Epithelial cell of proximal tubule (primary cell): Measurements from ENCODE around the gene PITX1. TPM values are rescaled to one million over a fixed set of nuclear protein-coding genes. Genes with fewer than 3 reads are reported as not detected.

Experiments
- DNase-seq: peaks from one replicate; pipeline ENCODE4 v3.0.0-alpha.2; 2011; ENCODE audit warnings: low read depth
- H3K4me3 ChIP-seq: 2 replicates; pipeline ENCODE4 v1.5.1; 2011; ENCODE audit warnings: low read depth, mild to moderate bottlenecking, low read length
- CTCF ChIP-seq: conservative IDR thresholded peaks from 2 replicates; pipeline ENCODE4 v1.5.1; 2012; ENCODE audit warnings: low read depth, mild to moderate bottlenecking, low read length
- total RNA-seq: library from RNA; depleted of rRNA; stranded (reverse); fragments of >200 nt; gene quantifications from 2 replicates; pipeline ENCODE4 v1.2.3, GENCODE V29; 2015

The PITX1 gene
- total RNA-seq, 1 donor from 2014 or later = 1.6 TPM

- no peak for TF ChIP-seq CTCF
- H3K4me3 ChIP-seq = no peak overlapping the region
- DNase-seq = no peak
These were observed 22.4 kb upstream of the PITX1 start for GRCh38 chr5:135056316-135057030.

- no peak for TF ChIP-seq CTCF
- DNase-seq = no peak
- H3K4me3 ChIP-seq = no peak overlapping the region
These were observed 21.4 kb upstream of the PITX1 start for GRCh38 chr5:135055396-135055795.

- TF ChIP-seq CTCF = no peak
- no peak for DNase-seq
- no peak overlapping the region for H3K4me3 ChIP-seq
These were observed 20.5 kb upstream of the PITX1 start for GRCh38 chr5:135054546-135054945.

- DNase-seq = no peak
- H3K4me3 ChIP-seq = no peak overlapping the region
- no peak for TF ChIP-seq CTCF
These were observed 20.0 kb upstream of the PITX1 start for GRCh38 chr5:135053989-135054388.

- DNase-seq = no peak
- TF ChIP-seq CTCF = no peak
These were observed 19.2 kb upstream of the PITX1 start for GRCh38 chr5:135053278-135053677.

GRCh38 chr5:135052511-135053145 lies 18.6 kb upstream of the PITX1 start:
- TF ChIP-seq CTCF = no peak
- H3K4me3 ChIP-seq = no peak overlapping the region
- no peak for DNase-seq

More at GRCh38 chr5:135053278-135053677, 19.2 kb upstream of the PITX1 start:
- H3K4me3 ChIP-seq = no peak overlapping the region

- no peak for DNase-seq
- TF ChIP-seq CTCF = no peak
- no peak overlapping the region for H3K4me3 ChIP-seq
These were observed 17.8 kb upstream of the PITX1 start for GRCh38 chr5:135051872-135052271.
